ENCODE measurements around the gene ARHGDIB. TPM values are rescaled to one million over a fixed set of nuclear protein-coding genes. Genes with fewer than 3 reads are reported as not detected.

ARHGDIB gene
- polyA plus RNA-seq, 4 donors, result 50.0 to 59.6 (median 55.9) TPM

DNA sequence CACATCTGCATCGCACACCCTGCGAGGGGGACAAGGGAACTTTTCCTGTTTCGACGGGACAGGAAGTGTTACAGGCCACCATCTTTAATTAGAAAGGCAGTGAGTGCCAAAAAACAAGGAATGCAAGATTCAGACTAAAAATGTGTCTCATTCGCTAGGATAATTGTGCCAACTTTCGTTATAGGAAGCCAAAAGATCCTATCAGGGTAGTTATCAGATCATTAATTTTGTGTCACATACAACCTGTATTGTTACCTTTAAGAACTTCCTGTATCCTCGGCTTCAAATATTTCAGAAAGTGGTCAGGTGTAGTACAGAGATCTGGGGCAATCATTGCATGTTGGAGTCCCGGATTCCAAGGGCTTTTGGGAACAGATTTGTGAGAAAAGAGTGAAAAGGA is 56.5 kb downstream of the ARHGDIB start:
- DNase-seq (ENCODE audit: low read depth in 4 of 4, low spot score in 3 of 4), result no peak

GRCh38 chr12:14903386-14904098 is 57.9 kb downstream of the ARHGDIB start:
- no peak for DNase-seq (ENCODE audit: low read depth in 4 of 4, low spot score in 3 of 4)

GRCh38 chr12:14902465-14902864 is 58.9 kb downstream of the ARHGDIB start:
- DNase-seq (ENCODE audit: low read depth in 4 of 4, low spot score in 3 of 4), result no peak

GRCh38 chr12:14901228-14901562 is 60.2 kb downstream of the ARHGDIB start:
- no peak for DNase-seq (ENCODE audit: low read depth in 4 of 4, low spot score in 3 of 4)

GRCh38 chr12:14900521-14901227 is 60.7 kb downstream of the ARHGDIB start:
- no peak for DNase-seq (ENCODE audit: low read depth in 4 of 4, low spot score in 3 of 4)

DNA sequence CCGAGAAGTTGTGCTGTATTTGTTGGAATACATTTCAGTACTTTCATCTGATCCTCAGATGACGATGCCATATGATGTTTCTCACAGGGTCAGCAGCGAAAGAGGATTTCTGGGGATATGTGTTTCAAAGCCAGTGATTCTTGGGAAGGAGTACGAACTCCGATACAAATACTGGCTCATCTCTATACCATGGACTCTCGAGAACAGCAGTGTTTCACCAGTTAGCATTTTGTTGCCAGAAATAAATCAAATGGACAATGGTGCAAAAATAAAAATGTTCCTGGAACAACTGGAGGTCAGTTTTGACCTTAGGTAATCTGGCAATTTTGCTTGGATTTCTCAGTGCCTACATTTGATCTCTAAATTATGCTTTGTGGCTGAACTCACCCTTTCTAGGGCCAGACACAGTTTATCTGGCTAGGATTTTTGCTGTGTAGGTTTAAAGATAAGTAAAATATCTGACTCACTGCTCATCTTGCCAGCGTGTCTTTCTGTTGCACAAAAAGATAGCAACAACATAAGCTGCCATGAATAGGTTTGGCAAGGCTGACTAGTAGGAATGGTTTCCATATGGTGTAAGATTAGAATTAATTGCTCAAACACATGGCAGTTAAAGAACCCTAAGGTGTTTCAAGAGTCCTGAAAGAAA is 64.8 kb downstream of the ARHGDIB start:
- DNase-seq (ENCODE audit: low read depth in 4 of 4, low spot score in 3 of 4), result no peak

- no peak for DNase-seq (ENCODE audit: low read depth in 4 of 4, low spot score in 3 of 4)
Measured at GRCh38 chr12:14893506-14894250, 67.7 kb downstream of the ARHGDIB start.

DNA sequence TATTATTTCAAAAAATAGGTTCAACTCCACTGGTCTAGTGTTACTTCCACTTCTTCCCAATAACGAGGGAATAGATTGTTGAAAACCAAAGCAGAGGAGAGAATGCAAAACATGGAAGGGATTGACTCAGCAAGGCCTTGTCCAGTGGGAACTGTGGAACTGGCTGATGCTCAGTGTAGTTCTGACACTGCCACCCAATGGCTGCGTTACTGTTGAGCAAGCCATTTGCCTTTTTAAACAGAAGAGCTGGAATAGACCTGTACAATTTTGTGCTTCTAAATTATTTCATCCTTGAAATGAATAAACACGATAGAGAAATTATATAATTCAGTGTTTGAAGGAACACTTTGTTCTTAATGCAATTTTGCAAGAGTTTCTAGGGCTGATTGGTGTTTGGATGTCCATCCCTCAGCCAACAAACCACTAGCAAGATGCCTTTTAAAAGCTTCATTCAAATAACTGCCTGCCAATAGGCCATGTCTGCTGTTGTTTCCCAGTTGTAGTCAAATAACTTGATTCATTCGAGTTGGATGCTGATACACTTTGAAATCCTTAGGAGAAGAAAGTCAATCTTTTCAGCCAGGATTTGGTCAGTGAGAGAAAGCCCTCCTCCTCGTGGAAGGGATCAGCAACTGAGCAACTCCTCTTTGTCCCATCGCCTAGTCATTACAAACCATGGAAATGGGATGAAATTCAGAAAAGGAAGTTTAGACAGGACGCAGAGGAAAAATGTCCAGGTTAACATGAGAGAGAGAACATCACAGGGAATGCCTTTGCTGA is 68.5 kb downstream of the ARHGDIB start:
- DNase-seq (ENCODE audit: low read depth in 4 of 4, low spot score in 3 of 4), result no peak

Other genes starting within 250 kb of the ARHGDIB start
- 100 to 1,000 TPM in 3 of 4 donors, 10 to 100 TPM in 1; 93.4 to 113 (median 112) TPM for gene WBP11, start 158.1 kb downstream of the ARHGDIB start, polyA plus RNA-seq (ENCODE audit: insufficient read length in 4 of 4)
- 1 to 10 TPM; 4.7 to 6.8 (median 4.9) TPM for gene C12orf60, start 157.9 kb downstream of the ARHGDIB start, polyA plus RNA-seq (ENCODE audit: insufficient read length in 4 of 4)
- 1 to 10 TPM; 3.0 to 3.6 (median 3.3) TPM for gene SMCO3, start 147.4 kb downstream of the ARHGDIB start, polyA plus RNA-seq (ENCODE audit: insufficient read length in 4 of 4)
- gene ART4, start 118.1 kb downstream of the ARHGDIB start, polyA plus RNA-seq (ENCODE audit: insufficient read length in 4 of 4), result under 1 TPM; 0.11 to 0.25 (median 0.14) TPM
- 10 to 100 TPM; 41.2 to 70.3 (median 48.2) TPM for gene MGP, start 75.7 kb downstream of the ARHGDIB start, polyA plus RNA-seq (ENCODE audit: insufficient read length in 4 of 4)
- gene ERP27, start 23.1 kb downstream of the ARHGDIB start, polyA plus RNA-seq (ENCODE audit: insufficient read length in 4 of 4), result 10 to 100 TPM; 20.6 to 41.4 (median 30.2) TPM
- under 1 TPM in 2 of 4 donors, not detected in 2; 0.14 to 0.27 TPM for gene PDE6H, start 11.4 kb upstream of the ARHGDIB start, polyA plus RNA-seq (ENCODE audit: insufficient read length in 4 of 4)

Data from right renal pelvis (tissue), 4 donors.